ENCODE results near the gene C6orf89.

The C6orf89 gene

GRCh38 chr6:36885461-36886401 lies at the start of gene C6orf89:
TSS of gene C6orf89 (plus strand) at chr6:36885952. CDS start at chr6:36899445, 13,493 bp downstream.
- DNase-seq, result peak; percentile 97 to 98

GRCh38 chr6:36836111-36837021 lies 49.4 kb upstream of the C6orf89 start:
- no peak for DNase-seq

GRCh38 chr6:36837022-36837339 lies 48.8 kb upstream of the C6orf89 start:
- DNase-seq, result no peak

- DNase-seq, result no peak
Measured at GRCh38 chr6:36837686-36838085, 48.1 kb upstream of the C6orf89 start.

- no peak for DNase-seq
Measured at GRCh38 chr6:36838896-36839748, 46.6 kb upstream of the C6orf89 start, which contains the start of gene CPNE5. TSS of gene CPNE5 (minus strand) at chr6:36839444. CDS start at chr6:36839377, 67 bp downstream.

GRCh38 chr6:36839749-36840431 lies 45.9 kb upstream of the C6orf89 start:
- DNase-seq, result no peak

GRCh38 chr6:36840432-36841403 lies 45.0 kb upstream of the C6orf89 start:
- no peak for DNase-seq

- DNase-seq, result no peak
Measured at GRCh38 chr6:36841756-36842155, 44.0 kb upstream of the C6orf89 start.

GRCh38 chr6:36843170-36843569 lies 42.6 kb upstream of the C6orf89 start:
- no peak for DNase-seq

GRCh38 chr6:36844232-36845170 lies 41.3 kb upstream of the C6orf89 start:
- no peak for DNase-seq

GRCh38 chr6:36845233-36845632 lies 40.5 kb upstream of the C6orf89 start:
- DNase-seq, result no peak

GRCh38 chr6:36847152-36847551 lies 38.6 kb upstream of the C6orf89 start:
- DNase-seq, result no peak

- DNase-seq, result no peak
Measured at GRCh38 chr6:36847991-36848390, 37.8 kb upstream of the C6orf89 start.

GRCh38 chr6:36848658-36849441 lies 36.9 kb upstream of the C6orf89 start:
- DNase-seq, result peak in 1 of 2 experiments; percentile 24

GRCh38 chr6:36850021-36850420 lies 35.7 kb upstream of the C6orf89 start:
- peak; percentile 39 for DNase-seq

GRCh38 chr6:36851149-36851614 lies 34.6 kb upstream of the C6orf89 start:
- peak; percentile 64 to 79 for DNase-seq

GRCh38 chr6:36851626-36852025 lies 34.1 kb upstream of the C6orf89 start:
- peak; percentile 41 to 54 for DNase-seq

- DNase-seq, result no peak
Measured at GRCh38 chr6:36852481-36853147, 33.1 kb upstream of the C6orf89 start.
